ENCODE results near the gene RPL27A.
A peak's percentile ranks its signal among the peaks of the same experiment; 100 is the strongest.
"Not testable (repeated sequence)": the region's sequence is repeated elsewhere in the genome, so short reads cannot be mapped to it uniquely, and the experiment has no call there.

RPL27A gene

DNA sequence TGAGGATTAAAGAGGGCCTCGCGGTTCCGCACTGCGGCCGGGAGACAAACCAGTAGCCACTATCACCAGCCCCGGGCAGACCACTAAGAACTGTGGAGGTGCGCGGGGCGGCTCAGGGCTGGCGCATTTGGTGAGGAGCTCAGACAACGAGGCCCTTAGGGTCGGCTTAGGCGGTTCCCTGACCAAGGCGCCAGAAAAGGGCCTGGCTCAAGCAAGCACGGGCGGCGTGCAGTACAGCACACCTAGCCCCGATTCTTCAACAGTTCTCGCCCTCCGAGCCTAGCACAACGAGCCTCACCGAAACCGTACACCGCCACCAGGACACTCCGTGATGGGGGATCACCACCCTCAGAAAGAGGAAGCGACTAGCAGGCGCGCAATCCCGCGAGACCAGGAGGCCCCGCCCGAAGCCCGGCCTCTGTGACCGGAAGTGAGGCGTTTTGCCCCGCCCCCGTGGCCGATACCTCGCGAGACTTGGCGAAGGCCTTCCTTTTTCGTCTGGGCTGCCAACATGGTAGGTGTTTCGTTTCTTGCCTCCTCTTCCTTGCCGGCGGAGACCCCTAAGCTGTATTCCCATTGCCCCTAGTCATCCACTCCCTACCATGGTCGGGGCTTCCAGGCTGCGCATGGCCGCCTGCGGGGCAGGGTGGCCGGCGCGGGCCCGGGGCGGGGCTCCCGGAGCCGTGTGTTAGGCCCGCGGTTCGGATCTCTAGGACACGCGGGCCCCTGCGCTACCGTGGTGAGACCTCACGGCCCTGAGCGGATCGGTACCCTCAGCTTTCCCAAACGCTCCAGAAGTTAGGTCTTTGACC lies at the start of gene RPL27A, which contains the start of gene TRIM66:
Gene RPL27A, plus strand, starts transcription at position 490 of the 812 bp plus-strand sequence. Its CDS starts 22 bp downstream, at position 512.
Gene TRIM66, minus strand, starts transcription at position 363 of the 812 bp plus-strand sequence. CDS start 10,391 bp downstream, outside the sequence.
- DNase-seq = peak; percentile 99

- DNase-seq = no peak
These were observed 48.1 kb upstream of the RPL27A start for GRCh38 chr11:8634498-8634897.

DNA sequence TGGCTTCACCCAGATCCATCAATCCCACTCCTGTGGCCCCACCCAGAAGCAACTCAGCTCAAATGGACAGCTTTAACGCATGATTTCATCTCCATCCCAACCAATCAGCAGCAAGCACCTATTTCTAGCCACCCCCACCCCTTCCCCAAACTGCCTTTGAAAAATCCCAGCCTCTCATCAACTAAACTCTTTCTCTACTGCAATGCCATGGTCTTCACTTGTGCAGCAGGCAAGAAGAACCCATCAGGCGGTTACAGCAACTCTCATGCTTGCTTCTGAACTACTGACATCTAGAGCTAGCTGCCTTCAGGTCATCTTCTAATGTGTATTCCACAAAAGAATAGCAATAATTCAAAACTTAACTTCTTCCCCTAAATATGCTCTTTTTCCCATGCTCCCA lies 46.5 kb upstream of the RPL27A start:
- DNase-seq = no peak

- DNase-seq = no peak
These were observed 44.3 kb upstream of the RPL27A start for GRCh38 chr11:8638300-8638699.

DNA sequence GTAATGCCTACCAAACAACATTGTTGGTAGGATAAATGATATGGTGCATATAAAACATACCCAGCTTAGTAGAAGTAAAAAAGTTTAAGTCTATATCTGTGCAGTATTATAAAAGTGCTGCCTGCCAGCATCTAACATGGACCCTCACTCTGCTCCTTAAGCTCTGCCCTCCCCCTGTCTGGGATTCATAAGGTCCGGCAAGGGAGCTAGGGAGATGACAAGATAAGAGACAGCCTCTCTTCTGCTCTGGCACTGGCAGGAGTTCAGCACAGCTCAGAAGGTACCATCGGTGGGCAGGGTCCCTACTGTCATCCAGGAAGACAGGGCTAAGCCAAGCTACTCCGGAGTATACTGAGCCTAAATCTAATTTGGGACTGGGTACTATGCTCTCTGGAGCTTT lies 42.9 kb upstream of the RPL27A start:
- no peak for DNase-seq

DNA sequence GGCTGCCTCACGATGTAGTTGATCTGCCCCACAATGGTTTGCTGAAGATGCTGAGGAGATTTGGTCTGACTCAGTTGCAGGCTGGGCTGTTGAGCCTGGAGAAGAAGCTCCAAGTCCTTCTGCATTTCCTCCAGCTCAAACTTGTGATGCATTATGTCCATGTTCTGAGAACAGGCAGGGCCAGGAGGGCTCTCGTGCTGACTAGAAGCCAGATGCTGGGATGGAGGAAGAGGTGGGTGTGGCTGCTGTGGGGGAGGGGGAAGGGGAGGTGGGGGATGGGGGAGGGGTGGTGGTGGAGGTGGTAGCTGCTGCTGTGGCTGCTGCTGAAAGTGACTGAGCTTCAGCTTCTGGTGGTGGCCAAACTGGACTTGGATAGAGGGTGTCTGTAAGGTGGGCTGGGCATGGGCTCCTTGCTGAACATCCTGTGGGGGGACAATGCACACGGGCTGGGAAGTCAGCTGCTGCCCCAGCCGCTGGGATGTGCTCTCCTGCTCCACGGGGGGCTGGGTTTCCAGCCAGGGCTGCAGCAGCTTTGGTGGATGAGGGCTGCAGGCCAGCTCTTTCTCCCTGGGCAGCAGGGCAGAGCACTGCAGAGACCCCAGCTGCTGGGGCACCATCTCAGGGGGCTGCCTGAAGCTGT lies 42.2 kb upstream of the RPL27A start:
- DNase-seq = no peak

DNA sequence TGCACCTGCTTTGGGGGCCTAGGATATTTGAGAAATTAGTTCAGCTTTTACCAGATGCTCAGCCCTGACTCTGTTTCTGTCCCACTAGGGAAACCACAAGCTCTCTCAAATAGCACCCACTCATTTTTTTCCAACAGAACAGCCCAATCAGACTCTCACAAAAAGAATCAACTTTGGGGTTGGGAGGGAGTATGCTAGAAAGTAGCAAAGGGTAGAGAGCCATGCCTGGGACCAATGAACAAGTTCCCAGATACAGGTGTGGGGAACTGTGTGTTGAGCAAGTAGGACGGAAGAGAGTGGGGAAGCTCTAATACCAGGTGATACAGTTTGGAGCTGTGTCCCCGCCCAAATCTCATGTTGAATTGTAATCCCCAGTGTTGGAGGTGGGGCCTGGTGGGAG lies 41.3 kb upstream of the RPL27A start:
- DNase-seq = no peak

GRCh38 chr11:8642196-8642841 lies 40.3 kb upstream of the RPL27A start:
- DNase-seq = no peak

- DNase-seq = no peak
These were observed 35.7 kb upstream of the RPL27A start for GRCh38 chr11:8646873-8647272.

DNA sequence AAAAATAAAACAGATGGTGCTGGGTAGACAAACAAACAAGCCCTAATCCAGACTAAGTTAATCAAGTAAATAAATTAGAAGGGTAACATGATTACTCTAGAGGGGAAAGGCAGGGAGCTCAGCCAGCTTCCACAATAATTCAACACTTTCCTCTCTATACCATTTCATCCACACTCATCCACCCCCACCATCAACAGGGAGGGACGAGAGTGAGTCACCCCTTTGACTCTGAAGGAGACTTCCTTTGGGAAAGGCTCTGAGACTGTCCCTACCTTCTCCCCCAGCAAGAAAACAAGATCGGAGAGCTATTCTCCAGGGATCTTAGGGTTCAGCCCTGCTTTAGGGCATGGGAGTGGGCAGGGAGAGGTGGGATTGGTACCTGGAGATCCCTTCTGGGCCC lies 33.2 kb upstream of the RPL27A start:
- DNase-seq = no peak

GRCh38 chr11:8650401-8650990 lies 32.1 kb upstream of the RPL27A start:
- DNase-seq = no peak

DNA sequence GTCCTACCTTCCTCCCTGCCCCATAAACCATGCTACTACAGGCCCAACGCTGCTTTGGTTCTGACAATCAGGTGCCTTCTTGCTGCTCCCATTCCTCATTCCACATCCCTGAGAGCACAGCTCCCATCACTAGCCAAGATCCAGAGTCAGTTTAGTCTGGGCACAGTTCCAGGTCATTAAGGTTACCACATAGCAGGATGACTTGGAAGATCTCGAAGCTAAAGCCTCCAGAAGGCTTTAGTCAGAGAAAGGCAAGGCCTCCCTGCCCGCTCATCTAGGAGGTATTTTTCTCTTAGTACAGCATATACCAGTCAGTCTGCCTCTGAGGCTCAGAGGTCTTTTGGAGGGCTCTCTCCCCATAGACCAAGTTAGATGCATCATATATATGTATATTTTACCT lies 30.5 kb upstream of the RPL27A start:
- DNase-seq = no peak

DNA sequence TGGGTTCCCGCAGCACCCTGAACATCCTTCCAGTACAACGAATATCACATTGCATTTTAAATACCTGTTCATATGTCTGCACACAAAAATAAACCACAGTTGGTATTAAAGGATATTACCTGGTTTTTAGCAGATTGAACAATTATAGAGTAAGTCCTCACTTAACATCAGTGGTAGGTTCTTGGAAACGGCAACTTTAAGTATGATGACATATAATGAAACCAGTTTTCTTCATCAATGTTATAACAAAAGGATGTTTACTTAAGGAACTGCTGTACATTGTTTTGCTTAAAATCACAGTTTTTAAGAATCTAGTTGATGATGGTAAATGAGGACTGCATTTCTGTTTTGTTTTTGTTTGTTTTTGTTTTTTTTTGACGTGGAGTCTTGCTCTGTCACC lies 28.1 kb upstream of the RPL27A start:
- no peak for DNase-seq

DNA sequence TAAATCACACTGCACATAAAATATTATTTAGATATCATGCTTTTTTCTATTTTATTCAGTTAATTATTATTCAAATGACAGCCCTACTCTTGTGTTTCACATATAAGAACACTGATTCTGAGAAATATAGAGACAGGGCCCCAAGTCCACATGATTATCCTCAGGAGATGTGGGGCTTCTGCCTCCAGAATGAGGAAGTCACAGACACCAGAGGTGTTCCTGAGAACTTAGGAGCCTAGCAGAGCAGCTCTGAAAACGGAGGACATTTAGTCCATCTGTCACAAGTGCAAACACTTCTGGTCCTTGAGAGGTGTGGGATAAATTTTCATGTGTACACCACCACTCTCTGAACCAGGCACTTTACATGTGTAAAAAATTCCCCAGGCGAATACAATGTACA lies 26.3 kb upstream of the RPL27A start:
- DNase-seq = no peak

DNA sequence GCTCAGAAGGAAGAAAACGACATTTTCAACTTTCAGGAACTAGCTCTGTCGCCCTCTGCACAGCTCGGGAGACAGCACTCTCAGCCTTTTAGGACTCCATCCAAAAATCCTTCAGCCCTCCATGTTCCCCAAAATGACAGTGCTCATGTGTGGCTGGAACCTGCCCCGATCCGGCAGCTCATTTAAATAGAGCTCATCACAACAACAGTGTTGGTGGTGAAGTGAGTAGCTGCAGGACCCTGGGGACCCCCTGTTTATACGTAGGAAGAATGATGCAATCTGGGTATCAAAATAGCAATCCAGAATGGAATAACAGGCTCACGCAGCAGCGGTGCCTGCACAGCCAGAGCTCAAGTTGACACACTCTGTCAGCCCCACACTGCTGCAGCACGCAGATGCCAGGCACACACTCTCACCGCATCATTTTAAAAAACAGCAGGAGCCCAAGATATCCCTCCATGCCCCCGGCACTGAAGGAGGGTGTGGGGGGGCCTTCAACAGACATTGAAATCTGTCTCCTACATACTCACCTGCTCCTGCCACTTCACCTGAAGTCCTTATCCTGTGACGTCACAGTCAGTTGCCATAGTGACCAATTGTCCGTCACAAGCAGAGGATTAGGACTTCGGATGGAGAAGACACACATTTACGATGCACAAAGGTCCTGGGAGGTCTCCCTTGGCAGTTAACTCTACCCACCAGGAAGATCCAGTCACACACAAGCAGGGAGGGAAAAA lies 24.1 kb upstream of the RPL27A start:
- no peak for DNase-seq

DNA sequence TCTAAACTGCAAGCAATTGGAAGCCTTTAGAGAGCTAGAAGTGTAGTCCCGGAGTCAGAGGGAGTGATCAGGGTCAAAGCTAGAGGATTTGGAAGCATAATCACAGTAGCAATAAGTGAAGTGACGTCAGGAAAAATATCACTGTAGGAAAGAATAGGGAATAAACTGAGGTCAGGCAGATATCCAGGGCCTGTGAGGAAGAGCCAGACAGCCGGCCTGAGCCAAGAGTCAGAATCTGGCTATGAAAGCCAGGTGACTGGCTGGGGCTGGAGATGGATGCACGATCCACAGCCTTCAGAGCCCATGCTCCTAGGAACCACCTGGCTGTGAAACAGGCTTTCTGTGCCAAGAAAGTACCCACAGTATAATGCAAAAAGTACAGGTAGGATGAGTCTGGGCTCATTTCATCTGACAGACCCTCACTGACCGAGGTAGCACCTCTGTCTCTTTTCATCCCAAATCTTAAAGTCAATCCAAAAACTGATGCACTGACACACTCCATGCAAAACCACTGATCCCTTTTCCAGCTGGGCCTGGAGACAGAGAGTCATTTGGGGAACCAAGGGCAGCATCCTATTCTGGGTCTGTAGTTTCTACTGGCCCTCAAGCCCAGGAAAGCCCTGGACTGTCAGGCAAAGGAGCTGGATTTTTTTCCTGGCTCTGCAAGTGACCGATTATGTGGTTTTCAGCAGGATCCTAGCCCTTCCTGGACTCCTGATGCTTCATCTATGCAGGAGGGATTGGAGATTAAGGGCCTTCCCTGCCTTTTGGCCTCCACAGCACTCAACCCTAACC lies 21.4 kb upstream of the RPL27A start:
- no peak for DNase-seq

GRCh38 chr11:8665222-8665621 lies 17.4 kb upstream of the RPL27A start:
- no peak for DNase-seq

DNA sequence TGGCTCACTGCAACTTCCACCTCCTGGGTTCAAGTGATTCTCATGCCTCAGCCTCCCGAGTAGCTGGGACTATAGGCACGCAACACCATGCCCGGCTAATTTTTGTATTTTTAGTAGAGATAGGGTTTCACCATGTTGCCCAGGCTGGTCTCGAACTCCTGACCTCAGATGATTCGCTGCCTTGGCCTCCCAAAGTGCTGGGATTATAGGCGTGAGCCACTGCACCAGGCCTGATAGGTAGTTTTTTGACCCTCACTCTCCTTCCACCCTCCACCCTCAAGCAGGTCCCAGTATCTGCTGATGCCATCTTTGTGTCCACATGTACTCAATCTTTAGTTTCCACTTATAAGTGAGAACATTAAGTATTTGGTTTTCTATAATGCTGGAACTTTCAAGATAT lies 12.5 kb upstream of the RPL27A start:
- DNase-seq = not testable (repeated sequence)

DNA sequence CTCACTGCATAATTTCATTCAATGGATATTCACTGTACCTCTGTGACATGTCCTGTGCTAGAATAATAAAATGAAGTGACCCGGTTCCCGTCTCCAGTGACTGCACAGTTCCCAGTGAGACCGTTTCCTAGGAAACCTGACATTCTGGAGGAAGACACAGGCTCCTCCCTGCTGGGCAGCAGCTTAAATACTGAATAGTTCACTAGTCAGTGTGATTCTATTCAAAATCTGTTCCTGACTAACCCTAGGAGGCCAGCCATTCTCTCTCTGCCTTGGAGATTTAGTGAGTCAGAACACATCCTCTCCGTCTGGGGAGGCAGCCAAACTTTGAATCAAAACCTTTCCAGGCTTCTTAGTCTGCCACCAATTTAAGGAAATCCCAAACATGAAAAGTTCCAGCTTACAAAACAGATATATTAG lies 11.4 kb upstream of the RPL27A start:
- DNase-seq = no peak

DNA sequence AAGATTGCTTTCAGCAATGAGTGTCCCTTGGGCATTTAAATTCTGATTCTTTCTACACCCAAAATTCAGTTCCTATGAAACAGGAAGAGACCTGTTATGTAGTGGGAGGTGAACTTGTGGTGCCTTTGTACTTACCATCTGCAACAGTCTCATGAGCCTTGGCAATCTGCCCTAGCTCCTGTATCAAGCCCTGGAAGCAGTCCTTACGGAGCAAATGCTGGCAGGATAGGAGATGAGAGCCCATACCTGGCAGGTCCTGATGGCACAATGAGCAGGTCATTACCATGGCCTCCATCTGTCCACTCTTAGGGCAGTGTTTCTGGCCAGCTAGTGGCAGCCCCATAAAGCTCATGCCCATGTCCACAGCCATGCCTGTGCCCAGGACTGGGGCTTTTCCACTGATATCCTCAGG lies 10.9 kb upstream of the RPL27A start:
- DNase-seq = no peak

DNA sequence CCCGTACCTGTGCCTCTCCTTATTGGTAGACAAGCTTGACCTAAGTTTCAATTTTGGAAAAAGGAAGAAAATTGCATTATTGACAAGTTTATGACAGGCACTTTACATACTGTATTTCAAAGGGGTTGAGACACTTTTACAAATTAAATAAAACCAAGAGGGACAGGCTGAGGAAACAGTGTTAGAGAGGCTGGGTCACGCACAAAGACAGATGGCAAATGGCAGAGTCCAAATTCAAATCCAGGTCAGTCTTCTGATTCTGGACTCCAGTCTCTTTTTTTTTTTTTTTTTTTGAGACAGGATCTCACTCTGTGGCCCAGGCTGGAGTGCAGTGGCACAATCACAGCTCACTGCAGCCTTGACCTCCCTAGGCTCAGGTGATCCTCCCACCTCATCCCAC lies 10.2 kb upstream of the RPL27A start:
- DNase-seq = no peak

DNA sequence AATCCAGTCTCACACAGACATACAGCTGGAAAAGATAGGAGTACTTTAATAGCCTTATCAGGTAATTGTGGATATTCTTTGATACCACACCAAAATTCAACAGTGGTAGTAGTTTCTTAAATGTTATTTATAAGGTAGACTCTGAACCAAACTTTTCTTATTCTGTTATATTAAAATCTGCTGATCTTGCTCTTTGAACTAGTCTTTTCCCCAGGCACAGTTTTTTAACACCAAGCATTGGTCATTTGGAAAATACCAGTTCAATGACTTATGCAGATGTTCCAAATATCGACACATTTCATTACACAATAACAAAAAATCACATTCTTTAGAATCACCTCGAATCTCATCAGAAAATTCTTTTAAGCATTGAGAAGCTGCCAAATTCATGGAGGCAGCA lies 7.7 kb upstream of the RPL27A start:
- no peak for DNase-seq
